GM12865 (cell line): ENCODE results near the gene SNCA.

Source experiments
- DNase-seq: peaks from one replicate; pipeline ENCODE4 v3.0.0; 2010; ENCODE audit warnings: low read depth
- H3K4me3 ChIP-seq: 2 replicates; pipeline ENCODE4 v1.5.1; 2011; ENCODE audit warnings: mild to moderate bottlenecking, low read depth, low read length, control low read depth
- CTCF ChIP-seq: IDR thresholded peaks from 2 replicates; pipeline ENCODE4 v1.5.1; 2011; ENCODE audit warnings: low read length, control low read depth, low read depth, inconsistent platforms; ENCODE audit not compliant: insufficient read depth; ENCODE audit errors: missing control alignments

Gene SNCA

DNA sequence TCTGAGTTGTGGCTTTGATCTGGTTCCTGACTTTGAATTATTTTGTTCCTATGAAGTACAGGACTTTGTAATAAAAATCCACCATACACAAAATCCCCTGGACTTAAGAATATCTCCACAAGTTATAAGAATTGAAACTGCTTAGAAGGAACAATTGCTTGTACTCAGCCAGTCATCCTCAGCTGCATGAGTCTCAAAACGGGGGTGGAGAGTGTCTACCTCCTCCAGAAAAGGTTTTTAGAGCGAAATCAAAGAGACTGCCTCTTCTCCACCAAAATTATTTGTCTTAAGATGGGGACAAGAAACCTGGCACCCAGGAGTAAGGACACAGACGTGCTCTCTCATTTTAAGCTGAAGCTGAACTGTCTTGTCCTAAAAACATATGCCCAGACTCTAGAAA, 74.7 kb downstream of the SNCA start:
- no peak for DNase-seq
- no peak for TF ChIP-seq CTCF
- H3K4me3 ChIP-seq, result no peak overlapping the region

- DNase-seq, result no peak
- no peak for TF ChIP-seq CTCF
- H3K4me3 ChIP-seq, result no peak overlapping the region
Observed at GRCh38 chr4:89759426-89759825, 77.5 kb downstream of the SNCA start.

- DNase-seq, result no peak
- TF ChIP-seq CTCF, result no peak
- no peak overlapping the region for H3K4me3 ChIP-seq
Observed at GRCh38 chr4:89757154-89757719, 79.7 kb downstream of the SNCA start.

GRCh38 chr4:89755220-89755619, 81.7 kb downstream of the SNCA start:
- no peak for TF ChIP-seq CTCF
- DNase-seq, result no peak
- H3K4me3 ChIP-seq, result no peak overlapping the region

DNA sequence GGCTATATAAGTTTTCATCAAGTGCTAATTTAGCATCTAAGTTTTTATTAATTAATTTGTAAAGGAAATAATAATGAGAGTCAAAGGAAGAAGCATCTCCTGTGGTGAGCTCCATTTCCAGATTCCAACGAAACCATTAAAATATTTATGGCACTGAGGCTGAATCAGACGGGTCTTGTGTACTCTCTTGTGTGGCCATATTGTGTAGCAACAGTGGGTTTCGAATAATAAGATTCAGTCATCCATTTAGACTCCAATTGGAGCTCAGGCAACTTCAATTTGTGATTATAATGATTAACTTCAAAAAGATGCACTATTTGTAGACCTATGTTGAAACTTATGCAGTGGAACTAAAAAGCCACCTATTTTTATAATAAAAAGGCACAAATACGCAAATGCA, 82.4 kb downstream of the SNCA start:
- DNase-seq, result no peak
- TF ChIP-seq CTCF, result no peak
- no peak overlapping the region for H3K4me3 ChIP-seq

DNA sequence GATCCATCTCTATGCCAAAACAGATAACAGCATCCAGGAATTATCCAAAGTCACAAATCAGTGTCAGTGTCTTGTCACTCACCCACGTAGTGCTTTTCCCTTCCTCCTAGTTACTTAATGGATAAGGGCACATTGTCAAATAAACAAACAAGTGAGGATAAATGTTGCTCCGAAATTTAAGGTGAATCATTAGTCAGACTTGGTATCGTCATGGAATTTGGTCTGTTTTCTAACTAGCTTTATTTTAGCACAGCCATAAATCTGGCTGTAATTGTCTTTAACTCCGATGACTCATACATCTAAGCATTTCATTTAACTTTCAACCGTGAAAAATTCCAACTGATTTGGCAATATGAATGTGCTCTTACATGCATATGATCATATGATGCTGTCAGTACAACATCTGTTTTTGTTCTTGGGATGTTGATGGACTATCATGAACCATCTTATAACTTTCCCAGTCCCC, 83.3 kb downstream of the SNCA start:
- no peak overlapping the region for H3K4me3 ChIP-seq
- TF ChIP-seq CTCF, result no peak
- DNase-seq, result no peak

DNA sequence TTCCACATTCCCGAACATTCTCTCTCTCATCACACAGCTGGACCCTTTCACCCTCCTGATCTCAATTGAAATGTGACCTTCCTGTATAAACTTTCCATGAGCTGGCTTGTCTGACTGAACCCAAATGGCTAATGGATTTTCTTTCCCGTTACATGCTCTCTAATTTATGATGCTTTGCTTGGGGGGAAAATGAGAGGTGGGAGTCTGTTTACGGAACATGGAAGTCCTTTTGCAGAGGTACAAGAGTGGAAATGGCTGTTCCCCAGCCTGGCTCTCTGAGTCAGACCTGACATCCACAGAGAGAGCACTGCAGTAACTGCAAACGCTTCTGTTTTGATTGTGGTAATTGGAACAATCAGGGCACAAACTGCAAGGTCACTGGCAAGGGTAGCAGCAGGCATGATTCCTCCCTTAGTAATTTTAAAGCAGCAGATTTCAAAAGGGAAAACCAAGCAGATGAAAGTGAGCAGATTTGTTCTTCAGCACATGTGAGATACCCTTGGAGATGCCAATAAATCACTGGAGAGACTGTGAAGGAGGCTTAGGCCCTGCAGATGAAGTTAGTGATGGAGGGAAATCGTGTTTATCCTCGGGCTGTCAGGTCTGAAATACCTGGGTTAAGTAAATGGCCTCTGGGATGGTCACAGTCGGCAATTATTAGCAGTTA, 83.9 kb downstream of the SNCA start:
- TF ChIP-seq CTCF, result no peak
- H3K4me3 ChIP-seq, result no peak overlapping the region
- no peak for DNase-seq
